ENCODE data around the gene NRIP3. TPM values are rescaled to one million over a fixed set of nuclear protein-coding genes. Genes with fewer than 3 reads are reported as not detected.

Gene NRIP3
- polyA plus RNA-seq, 1 experiment: 4.7 TPM

DNA sequence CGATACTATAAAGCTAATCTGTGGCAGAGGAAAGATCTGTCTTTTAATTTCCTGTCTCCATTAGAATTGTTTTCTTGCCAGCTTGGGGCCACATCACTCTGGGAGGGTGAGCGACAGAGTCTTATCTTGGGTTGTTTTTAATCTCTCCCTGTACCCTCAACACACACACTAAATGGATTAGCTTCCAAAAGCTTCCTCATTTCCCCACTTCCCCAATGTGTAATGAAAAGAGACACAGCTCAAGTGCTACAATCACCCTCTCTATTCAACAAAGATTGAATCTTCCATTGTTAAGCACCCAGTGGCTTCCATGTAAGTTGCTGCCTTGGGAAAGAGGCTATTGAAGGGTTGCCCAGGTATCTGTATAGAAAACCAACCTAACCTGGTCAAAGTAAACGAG, 54.9 kb downstream of the NRIP3 start:
- ChIA-PET CTCF (interaction anchor here (0.6 to 1.5 kb wide), 3 partner anchors 10 to 189 kb away, joined by 3 to 9 read pairs (median 4); no protein-coding TSS in a partner anchor), POLR2A (no interaction called here)
- H3K36me3 ChIP-seq (ENCODE audit: control insufficient read depth, insufficient read depth, low read length): peaks cover 3% of the 10 kb centered on the region
- no peaks in the 10 kb centered on the region for H3K27me3 ChIP-seq (ENCODE audit: control insufficient read depth, insufficient read depth, low read length)
- TF ChIP-seq, protein P1, sequence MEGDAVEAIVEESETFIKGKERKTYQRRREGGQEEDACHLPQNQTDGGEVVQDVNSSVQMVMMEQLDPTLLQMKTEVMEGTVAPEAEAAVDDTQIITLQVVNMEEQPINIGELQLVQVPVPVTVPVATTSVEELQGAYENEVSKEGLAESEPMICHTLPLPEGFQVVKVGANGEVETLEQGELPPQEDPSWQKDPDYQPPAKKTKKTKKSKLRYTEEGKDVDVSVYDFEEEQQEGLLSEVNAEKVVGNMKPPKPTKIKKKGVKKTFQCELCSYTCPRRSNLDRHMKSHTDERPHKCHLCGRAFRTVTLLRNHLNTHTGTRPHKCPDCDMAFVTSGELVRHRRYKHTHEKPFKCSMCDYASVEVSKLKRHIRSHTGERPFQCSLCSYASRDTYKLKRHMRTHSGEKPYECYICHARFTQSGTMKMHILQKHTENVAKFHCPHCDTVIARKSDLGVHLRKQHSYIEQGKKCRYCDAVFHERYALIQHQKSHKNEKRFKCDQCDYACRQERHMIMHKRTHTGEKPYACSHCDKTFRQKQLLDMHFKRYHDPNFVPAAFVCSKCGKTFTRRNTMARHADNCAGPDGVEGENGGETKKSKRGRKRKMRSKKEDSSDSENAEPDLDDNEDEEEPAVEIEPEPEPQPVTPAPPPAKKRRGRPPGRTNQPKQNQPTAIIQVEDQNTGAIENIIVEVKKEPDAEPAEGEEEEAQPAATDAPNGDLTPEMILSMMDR (IDR thresholded peaks at IDR 0.05; ENCODE audit: insufficient read depth, low read depth, low read length): no peak
- DNase-seq (ENCODE audit: low read depth): no peak
- no peak overlapping the region for H3K4me3 ChIP-seq (ENCODE audit: low read depth, low read length)

DNA sequence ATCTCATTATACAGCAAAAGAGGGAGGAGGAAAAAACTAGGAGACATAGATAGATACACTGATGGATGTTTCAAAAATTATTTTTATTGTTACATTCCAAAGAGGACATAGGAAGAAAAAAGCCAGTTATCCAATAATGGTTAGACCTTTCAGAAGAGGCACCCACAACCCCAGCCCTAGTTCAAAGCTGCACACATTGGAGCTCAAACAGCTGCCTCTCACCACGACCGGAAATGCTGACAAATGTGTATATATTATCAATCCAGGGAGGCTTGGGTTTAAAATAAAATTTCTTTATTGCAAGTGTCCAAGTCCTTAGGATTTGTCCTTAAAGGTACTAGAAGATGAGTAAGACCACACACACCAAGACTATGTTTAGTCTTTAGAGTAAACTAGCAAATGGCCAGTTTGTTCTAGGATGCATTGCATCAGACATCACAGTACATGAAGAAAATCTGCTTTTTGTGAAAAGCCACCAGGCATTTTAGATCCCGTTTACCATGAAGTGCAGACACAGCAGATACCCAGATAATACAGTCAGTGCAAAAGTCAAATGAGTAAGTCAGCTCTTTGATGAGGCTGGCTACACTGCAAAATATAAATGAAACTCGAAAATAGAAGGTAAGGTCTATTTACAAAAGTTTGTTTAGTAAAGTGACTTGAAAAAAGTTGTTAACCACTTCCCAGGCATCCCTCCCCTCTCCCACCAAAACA, 56.4 kb downstream of the NRIP3 start:
- TF ChIP-seq, protein P1 (IDR thresholded peaks at IDR 0.05; ENCODE audit: insufficient read depth, low read depth, low read length): no peak
- no peaks in the 10 kb centered on the region for H3K27me3 ChIP-seq (ENCODE audit: control insufficient read depth, insufficient read depth, low read length)
- DNase-seq (ENCODE audit: low read depth): no peak
- H3K4me3 ChIP-seq (ENCODE audit: low read depth, low read length): no peak overlapping the region
- CTCF ChIA-PET: interaction anchor here (0.7 to 1.6 kb wide), 3 partner anchors 12 to 33 kb away, joined by 3 read pairs; no protein-coding TSS in a partner anchor
- peaks cover 1% of the 10 kb centered on the region for H3K36me3 ChIP-seq (ENCODE audit: control insufficient read depth, insufficient read depth, low read length)
- POLR2A ChIA-PET: no interaction called here

DNA sequence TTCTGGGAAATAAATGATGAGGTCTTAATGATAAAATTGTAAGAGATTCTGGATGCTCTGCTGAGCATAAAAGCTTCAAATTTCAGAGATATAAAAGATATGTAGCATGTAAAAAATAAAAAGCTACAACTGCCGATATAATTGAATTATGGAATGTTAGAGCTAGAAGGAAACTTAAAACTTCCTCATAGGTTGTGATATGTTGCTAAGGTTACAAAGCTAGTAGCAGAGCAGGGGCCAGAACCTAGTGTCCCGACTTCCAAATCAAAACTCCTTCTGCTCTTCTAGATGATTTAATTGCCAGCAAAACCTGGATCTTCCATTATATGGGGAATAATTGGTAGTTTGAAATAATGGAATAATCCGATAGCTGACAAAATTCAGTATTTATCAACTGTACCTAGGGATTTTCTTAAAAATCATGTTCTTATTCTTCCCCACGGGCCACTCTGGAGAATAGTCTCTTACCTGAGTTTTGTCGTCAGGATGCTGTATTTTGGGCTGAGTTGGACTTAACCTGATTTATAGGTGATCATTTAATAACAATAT, 61.2 kb downstream of the NRIP3 start, which contains the start of gene ASCL3:
ASCL3 (minus strand) TSS at position 499 of the 549 bp plus-strand sequence. CDS start 4,855 bp downstream, outside the sequence.
- Histone ChIP-seq H3K4me3 (ENCODE audit: low read depth, low read length) (no peak within 1 kb of the TSS), H3K36me3 (ENCODE audit: control insufficient read depth, insufficient read depth, low read length) (no peaks in the 10 kb centered on the region; the same call in 1 of the 2 replicates), H3K27me3 (ENCODE audit: control insufficient read depth, insufficient read depth, low read length) (no peaks in the 10 kb centered on the region)
- DNase-seq (ENCODE audit: low read depth): no peak
- CTCF ChIA-PET: interaction anchor here (2.9 kb wide), 1 partner anchor 17 kb away, joined by 12 read pairs; no protein-coding TSS in a partner anchor
- POLR2A ChIA-PET: no interaction called here
- TF ChIP-seq, protein P1 (IDR thresholded peaks at IDR 0.05; ENCODE audit: insufficient read depth, low read depth, low read length): no peak

DNA sequence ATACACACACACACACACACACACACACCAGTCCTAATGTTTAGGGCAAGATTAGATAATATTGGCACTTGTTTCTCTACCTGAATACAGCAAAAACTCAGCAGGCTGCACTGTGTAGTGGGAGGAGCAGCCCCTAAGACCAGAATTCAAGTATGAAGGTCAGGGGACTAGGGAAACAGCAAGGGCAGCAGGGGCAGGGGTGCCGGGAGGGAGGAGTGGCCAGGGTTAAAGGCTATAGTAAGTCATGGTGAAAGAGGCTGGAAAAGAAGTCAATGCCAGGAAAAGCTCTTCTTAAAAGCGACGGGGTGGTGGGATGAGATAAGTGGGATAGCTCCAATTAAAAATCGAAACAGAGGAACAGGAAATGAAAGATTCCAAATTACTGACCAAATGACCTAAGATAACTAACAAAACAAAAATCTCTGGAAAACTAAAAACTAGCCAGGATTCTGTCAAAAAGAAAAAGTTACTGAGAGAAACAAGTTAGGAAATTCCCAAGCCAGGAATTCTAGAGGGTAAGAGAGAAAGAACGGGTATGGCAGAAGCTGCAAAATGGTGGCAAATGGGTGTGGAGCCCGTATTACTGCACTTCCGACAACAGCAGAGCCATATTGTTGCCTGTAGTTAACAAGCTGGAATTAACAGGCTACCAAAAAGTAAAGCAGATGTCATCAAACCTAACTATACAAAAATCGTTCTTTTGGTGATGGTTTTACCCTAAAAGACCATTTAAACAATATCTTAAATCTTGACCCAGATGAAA, 62.3 kb downstream of the NRIP3 start:
- TF ChIP-seq, protein P1 (IDR thresholded peaks at IDR 0.05; ENCODE audit: insufficient read depth, low read depth, low read length): no peak
- no peak for DNase-seq (ENCODE audit: low read depth)
- no peaks in the 10 kb centered on the region for H3K27me3 ChIP-seq (ENCODE audit: control insufficient read depth, insufficient read depth, low read length)
- H3K4me3 ChIP-seq (ENCODE audit: low read depth, low read length): no peak overlapping the region
- no peaks in the 10 kb centered on the region for H3K36me3 ChIP-seq (ENCODE audit: control insufficient read depth, insufficient read depth, low read length)
- CTCF ChIA-PET: interaction anchor here (1.3 to 2.9 kb wide), 2 partner anchors 9 to 18 kb away, joined by 4 to 12 read pairs; no protein-coding TSS in a partner anchor
- POLR2A ChIA-PET: no interaction called here

DNA sequence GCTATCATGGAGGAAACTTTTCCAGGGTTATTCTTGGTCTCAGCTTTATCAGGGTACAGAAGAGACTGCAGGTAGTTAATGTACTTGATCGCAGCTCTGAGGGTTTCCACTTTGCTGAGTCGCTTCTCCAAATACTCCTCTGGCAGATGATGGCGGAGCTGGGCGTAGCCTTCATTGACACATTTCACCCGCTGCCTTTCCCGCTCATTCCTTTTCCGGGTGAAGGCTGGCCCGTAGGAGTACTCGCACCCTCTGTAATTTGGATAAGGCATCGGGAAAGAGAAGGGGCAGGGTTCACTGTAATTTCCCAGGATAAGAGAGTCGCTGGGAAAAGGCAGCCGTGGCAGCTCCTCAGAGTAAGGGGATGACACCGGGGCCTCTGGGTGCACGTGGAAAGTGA, 66.1 kb downstream of the NRIP3 start:
- Histone ChIP-seq H3K36me3 (ENCODE audit: control insufficient read depth, insufficient read depth, low read length) (no peaks in the 10 kb centered on the region), H3K4me3 (ENCODE audit: low read depth, low read length) (no peak overlapping the region), H3K27me3 (ENCODE audit: control insufficient read depth, insufficient read depth, low read length) (no peaks in the 10 kb centered on the region)
- TF ChIP-seq, protein P1 (IDR thresholded peaks at IDR 0.05; ENCODE audit: insufficient read depth, low read depth, low read length): no peak
- CTCF ChIA-PET: interaction anchor here (0.9 kb wide), 1 partner anchor 12 kb away, joined by 3 read pairs; no protein-coding TSS in a partner anchor
- POLR2A ChIA-PET: interaction anchor here (0.5 kb wide), 1 partner anchor 31 kb away, joined by 14 read pairs; no protein-coding TSS in a partner anchor
- no peak for DNase-seq (ENCODE audit: low read depth)

Measured in BJ (cell line).